Measurements from ENCODE around the gene EPC2.

Gene EPC2

DNA sequence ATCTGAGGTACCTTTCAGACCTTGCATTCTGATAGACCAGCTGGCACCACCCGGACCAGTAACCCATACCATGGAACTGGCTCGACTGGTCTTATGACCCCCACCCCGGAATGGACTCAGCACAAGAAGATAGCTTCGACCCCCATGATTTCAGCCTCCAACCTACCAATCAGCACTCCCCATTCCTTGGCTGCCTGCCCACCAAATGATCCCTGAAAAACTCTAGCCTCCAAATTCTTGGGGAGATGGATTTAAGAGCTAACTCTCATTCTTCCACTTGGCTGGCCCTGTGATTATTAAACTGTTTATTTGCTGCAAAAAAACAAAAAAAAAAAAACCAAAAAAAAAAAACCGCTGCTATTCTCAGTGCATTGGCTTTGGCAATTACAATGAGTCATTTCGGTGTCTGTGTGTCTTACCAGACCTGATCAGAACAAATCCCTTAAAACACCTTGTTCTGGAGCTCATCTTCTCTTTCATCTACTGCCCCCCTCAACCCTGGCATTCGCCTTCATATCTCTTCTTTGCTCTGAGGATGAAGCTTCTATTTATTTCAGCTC is 170.4 kb downstream of the EPC2 start:
- H3K27me3 ChIP-seq: no peaks in the 10 kb centered on the region
- TF ChIP-seq, protein P1, sequence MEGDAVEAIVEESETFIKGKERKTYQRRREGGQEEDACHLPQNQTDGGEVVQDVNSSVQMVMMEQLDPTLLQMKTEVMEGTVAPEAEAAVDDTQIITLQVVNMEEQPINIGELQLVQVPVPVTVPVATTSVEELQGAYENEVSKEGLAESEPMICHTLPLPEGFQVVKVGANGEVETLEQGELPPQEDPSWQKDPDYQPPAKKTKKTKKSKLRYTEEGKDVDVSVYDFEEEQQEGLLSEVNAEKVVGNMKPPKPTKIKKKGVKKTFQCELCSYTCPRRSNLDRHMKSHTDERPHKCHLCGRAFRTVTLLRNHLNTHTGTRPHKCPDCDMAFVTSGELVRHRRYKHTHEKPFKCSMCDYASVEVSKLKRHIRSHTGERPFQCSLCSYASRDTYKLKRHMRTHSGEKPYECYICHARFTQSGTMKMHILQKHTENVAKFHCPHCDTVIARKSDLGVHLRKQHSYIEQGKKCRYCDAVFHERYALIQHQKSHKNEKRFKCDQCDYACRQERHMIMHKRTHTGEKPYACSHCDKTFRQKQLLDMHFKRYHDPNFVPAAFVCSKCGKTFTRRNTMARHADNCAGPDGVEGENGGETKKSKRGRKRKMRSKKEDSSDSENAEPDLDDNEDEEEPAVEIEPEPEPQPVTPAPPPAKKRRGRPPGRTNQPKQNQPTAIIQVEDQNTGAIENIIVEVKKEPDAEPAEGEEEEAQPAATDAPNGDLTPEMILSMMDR (IDR thresholded peaks at IDR 0.05): no peak
- peaks cover 0 to 40% (median 14%) of the 10 kb centered on the region in 4 donors for H3K4me1 ChIP-seq
- H3K27ac ChIP-seq: peak overlapping the region in 1 of 2 donors; percentile 31
- no peaks in the 10 kb centered on the region for H3K36me3 ChIP-seq
- H3K9me3 ChIP-seq: no peaks in the 10 kb centered on the region
- intact Hi-C loops (cut with DNase I; ENCODE audit: low total_unique reads): no loop called here
- H3K4me3 ChIP-seq: no peak overlapping the region
- DNase-seq: no peak

DNA sequence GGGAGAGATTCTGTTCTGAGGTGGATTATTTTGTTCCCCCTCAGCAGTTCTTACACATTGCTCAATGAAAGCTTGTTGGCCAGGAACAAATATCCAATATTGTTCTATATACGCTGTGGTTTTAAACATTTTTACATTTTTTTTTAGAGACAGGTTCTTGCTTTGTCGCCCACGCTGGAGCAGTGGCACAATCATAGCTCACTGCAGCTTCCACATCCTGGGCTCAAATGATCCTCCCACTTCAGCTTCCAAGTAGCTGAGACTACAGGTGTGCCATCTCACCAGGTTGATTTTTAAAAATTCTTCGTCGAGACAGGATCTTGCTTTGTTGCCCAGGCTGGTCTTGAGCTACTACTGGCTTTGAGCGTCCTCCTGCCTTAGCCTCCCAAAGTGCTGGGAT is 171.6 kb downstream of the EPC2 start:
- Histone ChIP-seq H3K27me3 (no peaks in the 10 kb centered on the region), H3K36me3 (no peaks in the 10 kb centered on the region), H3K4me1 (peaks cover 0 to 40% (median 14%) of the 10 kb centered on the region in 4 donors), H3K4me3 (no peak overlapping the region), H3K27ac (no peak overlapping the region), H3K9me3 (no peaks in the 10 kb centered on the region)
- no peak for DNase-seq
- TF ChIP-seq, protein P1 (IDR thresholded peaks at IDR 0.05): no peak
- intact Hi-C loops (cut with DNase I; ENCODE audit: low total_unique reads): no loop called here

DNA sequence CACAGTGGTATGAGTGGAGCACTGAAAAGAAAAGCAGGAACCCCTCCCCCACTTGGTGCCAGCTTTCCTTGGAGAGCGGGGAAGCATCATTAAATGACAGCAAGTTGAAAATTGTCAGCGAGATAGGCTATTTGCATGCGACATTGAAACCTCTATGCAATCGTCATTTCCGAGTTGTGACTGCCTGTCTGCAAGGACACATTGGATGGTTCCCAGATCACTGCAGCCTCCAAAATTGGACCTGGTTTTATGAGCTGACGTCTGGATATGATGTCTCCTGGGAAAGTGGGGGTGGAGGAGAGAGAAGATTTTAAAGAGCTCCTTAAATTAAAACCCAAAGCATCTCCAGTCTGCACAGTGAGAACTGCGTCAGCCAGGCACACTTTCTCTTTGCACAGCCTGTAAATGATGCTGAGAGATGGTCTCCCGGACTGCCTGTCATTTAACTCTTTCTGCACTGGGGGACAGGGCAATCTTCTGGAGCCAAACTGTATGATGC is 172.7 kb downstream of the EPC2 start:
- peak in 1 of 2 donors; percentile 70 for DNase-seq
- Histone ChIP-seq H3K4me3 (peak overlapping the region in 1 of 2 donors; percentile 32), H3K4me1 (peaks cover 0 to 37% (median 11%) of the 10 kb centered on the region in 4 donors), H3K36me3 (no peaks in the 10 kb centered on the region), H3K27ac (peak overlapping the region; percentile 3 to 57), H3K9me3 (no peaks in the 10 kb centered on the region), H3K27me3 (no peaks in the 10 kb centered on the region)
- intact Hi-C loops (cut with DNase I; ENCODE audit: low total_unique reads): no loop called here
- TF ChIP-seq, protein P1 (IDR thresholded peaks at IDR 0.05): no peak

DNA sequence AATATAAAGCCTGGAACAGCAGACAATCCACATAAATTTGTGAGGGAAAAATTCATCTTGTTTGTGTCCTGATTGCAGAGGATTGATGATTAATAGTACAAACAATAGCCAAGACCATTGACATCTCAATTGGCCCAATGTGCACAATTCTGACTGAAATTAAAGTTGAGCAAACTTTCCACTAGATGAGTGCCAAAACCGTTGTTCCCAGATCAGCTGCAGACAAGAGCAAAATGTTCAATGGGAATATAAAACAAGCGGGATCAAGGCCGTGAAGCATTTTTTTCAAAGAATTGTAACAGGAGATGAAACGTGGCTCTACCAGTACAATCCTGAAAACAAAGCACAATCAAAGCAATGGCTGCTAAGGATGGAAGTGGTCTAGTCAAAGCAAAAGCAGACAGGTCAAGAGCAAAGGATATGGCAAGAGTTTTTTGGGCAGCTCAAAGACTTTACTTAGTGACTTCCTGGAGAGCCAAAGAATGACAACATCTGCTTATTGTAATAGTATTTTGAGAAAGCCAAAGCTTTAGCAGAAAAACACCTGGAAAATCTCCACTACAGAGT is 174.6 kb downstream of the EPC2 start:
- Histone ChIP-seq H3K4me3 (no peak overlapping the region), H3K36me3 (no peaks in the 10 kb centered on the region), H3K4me1 (peaks cover 0 to 30% (median 7%) of the 10 kb centered on the region in 4 donors), H3K27me3 (no peaks in the 10 kb centered on the region), H3K9me3 (no peaks in the 10 kb centered on the region), H3K27ac (no peak overlapping the region)
- intact Hi-C loops (cut with DNase I; ENCODE audit: low total_unique reads): no loop called here
- TF ChIP-seq, protein P1 (IDR thresholded peaks at IDR 0.05): no peak
- no peak for DNase-seq

DNA sequence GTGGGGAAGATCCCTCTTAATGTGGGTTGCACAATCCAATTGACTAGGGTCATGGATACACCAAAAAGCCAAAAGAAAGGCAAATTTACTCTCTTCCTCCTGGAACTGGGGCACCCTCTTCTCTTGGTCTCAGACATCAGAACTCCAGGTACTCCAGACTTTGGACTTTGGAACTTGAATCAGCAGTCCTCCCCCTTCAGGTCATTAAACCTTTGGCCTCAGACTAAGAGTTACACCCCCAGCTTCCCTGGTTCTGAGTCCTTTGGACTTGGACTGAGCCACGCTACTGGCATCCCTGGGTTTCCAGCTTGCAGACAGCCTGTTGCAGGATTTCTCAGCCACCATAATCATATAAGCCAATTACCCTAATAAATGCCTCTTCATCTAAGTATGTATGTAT is 179.6 kb downstream of the EPC2 start:
- Histone ChIP-seq H3K36me3 (no peaks in the 10 kb centered on the region), H3K4me3 (no peak overlapping the region), H3K4me1 (no peaks in the 10 kb centered on the region), H3K27ac (no peak overlapping the region), H3K9me3 (no peaks in the 10 kb centered on the region), H3K27me3 (no peaks in the 10 kb centered on the region)
- DNase-seq: no peak
- intact Hi-C loops (cut with DNase I; ENCODE audit: low total_unique reads): no loop called here
- TF ChIP-seq, protein P1 (IDR thresholded peaks at IDR 0.05): no peak

Measured in tibial artery (tissue), 4 donors.